Measurements from ENCODE around the gene TESK2. TPM values are rescaled to one million over a fixed set of nuclear protein-coding genes. Genes with fewer than 3 reads are reported as not detected.

Gene TESK2
- total and polyA plus RNA-seq, 2 of the 8 experiments (the other 6 are each of a cell fraction or from before 2014, with no cell fraction given) = 10.8 to 12.6 TPM

GRCh38 chr1:45339789-45340558 lies 151.0 kb downstream of the TESK2 start, which contains the start of the genes MUTYH and TOE1 (continued):
- no peak for TF ChIP-seq EGR1 (IDR thresholded peaks at IDR 0.05; ENCODE audit: borderline replicate concordance, low read depth, low read length)
- no peak for TF ChIP-seq BACH1 (IDR thresholded peaks at IDR 0.05; ENCODE audit: low read length)
- peak; percentile 90 for TF ChIP-seq TAF7 (optimal IDR thresholded peaks at IDR 0.05; ENCODE audit: borderline replicate concordance, low read depth, low read length)
- TF ChIP-seq POU5F1 (IDR thresholded peaks at IDR 0.05; ENCODE audit: low read depth, low read length) = no peak
- peak; percentile 97 for TF ChIP-seq PHF8 (conservative IDR thresholded peaks at IDR 0.05; ENCODE audit: low read depth, low read length)
- TF ChIP-seq SIN3A (conservative IDR thresholded peaks at IDR 0.05 in 1 of 2, IDR thresholded peaks at IDR 0.05 in 1 of 2; ENCODE audit: low read depth in 1 of 2, low read length in 2 of 2) = peak; percentile 77 to 92; a peak in 3 of 4 replicates
- no peak for TF ChIP-seq EZH2 (IDR thresholded peaks at IDR 0.05; ENCODE audit: low read depth, low read length, severe bottlenecking)
- no peak for TF ChIP-seq KDM1A (IDR thresholded peaks at IDR 0.05; ENCODE audit: borderline replicate concordance, low read length)
- no peak for TF ChIP-seq ZNF274 (IDR thresholded peaks at IDR 0.05; ENCODE audit: borderline replicate concordance, extremely low read depth, low read length)
- no peak for TF ChIP-seq RNF2 (IDR thresholded peaks at IDR 0.05; ENCODE audit: borderline replicate concordance, low read depth, low read length, missing control alignments, poor library complexity, severe bottlenecking)
- no peak for TF ChIP-seq BCL11A (IDR thresholded peaks at IDR 0.05; ENCODE audit: low read depth in 2 of 2, low read length in 2 of 2)
- TF ChIP-seq RFX5 (IDR thresholded peaks at IDR 0.05; ENCODE audit: borderline replicate concordance, low read depth, low read length) = no peak
- no peak for TF ChIP-seq CBX8 (IDR thresholded peaks at IDR 0.05; ENCODE audit: borderline replicate concordance, low read depth, low read length)
- no peak for TF ChIP-seq BRCA1 (IDR thresholded peaks at IDR 0.05; ENCODE audit: low read depth, low read length)
- peak; percentile 94 to 96 for TF ChIP-seq POLR2A (IDR thresholded peaks at IDR 0.05; ENCODE audit: control extremely low read depth in 1 of 2, low read depth in 2 of 2, low read length in 2 of 2)
- TF ChIP-seq, protein P1, sequence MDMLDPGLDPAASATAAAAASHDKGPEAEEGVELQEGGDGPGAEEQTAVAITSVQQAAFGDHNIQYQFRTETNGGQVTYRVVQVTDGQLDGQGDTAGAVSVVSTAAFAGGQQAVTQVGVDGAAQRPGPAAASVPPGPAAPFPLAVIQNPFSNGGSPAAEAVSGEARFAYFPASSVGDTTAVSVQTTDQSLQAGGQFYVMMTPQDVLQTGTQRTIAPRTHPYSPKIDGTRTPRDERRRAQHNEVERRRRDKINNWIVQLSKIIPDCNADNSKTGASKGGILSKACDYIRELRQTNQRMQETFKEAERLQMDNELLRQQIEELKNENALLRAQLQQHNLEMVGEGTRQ (IDR thresholded peaks at IDR 0.05; ENCODE audit: low read length) = no peak
- peak; percentile 12 for TF ChIP-seq SIRT6 (IDR thresholded peaks at IDR 0.05; ENCODE audit: low read length)
- no peak for TF ChIP-seq MAFK (IDR thresholded peaks at IDR 0.05; ENCODE audit: low read depth, low read length)
- TF ChIP-seq, protein P2, sequence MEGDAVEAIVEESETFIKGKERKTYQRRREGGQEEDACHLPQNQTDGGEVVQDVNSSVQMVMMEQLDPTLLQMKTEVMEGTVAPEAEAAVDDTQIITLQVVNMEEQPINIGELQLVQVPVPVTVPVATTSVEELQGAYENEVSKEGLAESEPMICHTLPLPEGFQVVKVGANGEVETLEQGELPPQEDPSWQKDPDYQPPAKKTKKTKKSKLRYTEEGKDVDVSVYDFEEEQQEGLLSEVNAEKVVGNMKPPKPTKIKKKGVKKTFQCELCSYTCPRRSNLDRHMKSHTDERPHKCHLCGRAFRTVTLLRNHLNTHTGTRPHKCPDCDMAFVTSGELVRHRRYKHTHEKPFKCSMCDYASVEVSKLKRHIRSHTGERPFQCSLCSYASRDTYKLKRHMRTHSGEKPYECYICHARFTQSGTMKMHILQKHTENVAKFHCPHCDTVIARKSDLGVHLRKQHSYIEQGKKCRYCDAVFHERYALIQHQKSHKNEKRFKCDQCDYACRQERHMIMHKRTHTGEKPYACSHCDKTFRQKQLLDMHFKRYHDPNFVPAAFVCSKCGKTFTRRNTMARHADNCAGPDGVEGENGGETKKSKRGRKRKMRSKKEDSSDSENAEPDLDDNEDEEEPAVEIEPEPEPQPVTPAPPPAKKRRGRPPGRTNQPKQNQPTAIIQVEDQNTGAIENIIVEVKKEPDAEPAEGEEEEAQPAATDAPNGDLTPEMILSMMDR (IDR thresholded peaks at IDR 0.05; ENCODE audit: control extremely low read depth in 1 of 3, insufficient read depth in 1 of 3, low read depth in 1 of 3, low read length in 3 of 3) = no peak
- TF ChIP-seq YY1 (IDR thresholded peaks at IDR 0.05; ENCODE audit: low read depth, low read length) = peak; percentile 95
- no peak for TF ChIP-seq SRF (IDR thresholded peaks at IDR 0.05; ENCODE audit: low read depth, low read length)
